Measurements from ENCODE around the gene MBLAC1. TPM values are rescaled to one million over a fixed set of nuclear protein-coding genes. Genes with fewer than 3 reads are reported as not detected.
A peak's percentile ranks its signal among the peaks of the same experiment; 100 is the strongest.

MBLAC1 gene
- total and polyA plus RNA-seq, 9 of the 15 experiments (the other 6 are each of a cell fraction or from before 2014, with no cell fraction given), result 0.03 to 3.1 (median 0.52) TPM

- TF ChIP-seq, protein P1, sequence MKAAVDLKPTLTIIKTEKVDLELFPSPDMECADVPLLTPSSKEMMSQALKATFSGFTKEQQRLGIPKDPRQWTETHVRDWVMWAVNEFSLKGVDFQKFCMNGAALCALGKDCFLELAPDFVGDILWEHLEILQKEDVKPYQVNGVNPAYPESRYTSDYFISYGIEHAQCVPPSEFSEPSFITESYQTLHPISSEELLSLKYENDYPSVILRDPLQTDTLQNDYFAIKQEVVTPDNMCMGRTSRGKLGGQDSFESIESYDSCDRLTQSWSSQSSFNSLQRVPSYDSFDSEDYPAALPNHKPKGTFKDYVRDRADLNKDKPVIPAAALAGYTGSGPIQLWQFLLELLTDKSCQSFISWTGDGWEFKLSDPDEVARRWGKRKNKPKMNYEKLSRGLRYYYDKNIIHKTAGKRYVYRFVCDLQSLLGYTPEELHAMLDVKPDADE (conservative IDR thresholded peaks at IDR 0.05; ENCODE audit: control insufficient read depth, low read depth, low read length), result 0 out of 2 replicates have a peak, but pooled peaks have one; percentile 24
- TF ChIP-seq ADNP (tag; IDR thresholded peaks at IDR 0.05), result no peak
- TF ChIP-seq SMARCA5 (IDR thresholded peaks at IDR 0.05), result peak; percentile 94; the same call in 1 of the 2 replicates
- peak; percentile 89 for TF ChIP-seq HDAC2 (IDR thresholded peaks at IDR 0.05)
- no peak for TF ChIP-seq ZKSCAN1 (IDR thresholded peaks at IDR 0.05; ENCODE audit: low read depth, low read length)
- no peak for TF ChIP-seq ZNF76 (CRISPR knock-in tag; IDR thresholded peaks at IDR 0.05; ENCODE audit: borderline replicate concordance)
- TF ChIP-seq, protein P2, sequence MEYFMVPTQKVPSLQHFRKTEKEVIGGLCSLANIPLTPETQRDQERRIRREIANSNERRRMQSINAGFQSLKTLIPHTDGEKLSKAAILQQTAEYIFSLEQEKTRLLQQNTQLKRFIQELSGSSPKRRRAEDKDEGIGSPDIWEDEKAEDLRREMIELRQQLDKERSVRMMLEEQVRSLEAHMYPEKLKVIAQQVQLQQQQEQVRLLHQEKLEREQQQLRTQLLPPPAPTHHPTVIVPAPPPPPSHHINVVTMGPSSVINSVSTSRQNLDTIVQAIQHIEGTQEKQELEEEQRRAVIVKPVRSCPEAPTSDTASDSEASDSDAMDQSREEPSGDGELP (CRISPR knock-in tag; IDR thresholded peaks at IDR 0.05; ENCODE audit: borderline replicate concordance), result no peak
- no peak for TF ChIP-seq POLR2AphosphoS5 (IDR thresholded peaks at IDR 0.05; ENCODE audit: control insufficient read depth, insufficient read depth, low read depth, low read length)
- TF ChIP-seq RBM25 (IDR thresholded peaks at IDR 0.05; ENCODE audit: low read depth, low read length, severe bottlenecking), result peak; percentile 98
- 0 out of 2 replicates have a peak, but pooled peaks have one; percentile 10 for TF ChIP-seq ERF (CRISPR knock-in tag; IDR thresholded peaks at IDR 0.05)
- TF ChIP-seq BCOR (IDR thresholded peaks at IDR 0.05), result peak; percentile 98
- no peak for TF ChIP-seq NCOA6 (IDR thresholded peaks at IDR 0.05)
- no peak for TF ChIP-seq ZNF311 (CRISPR knock-in tag; IDR thresholded peaks at IDR 0.05)
- TF ChIP-seq KAT7 (CRISPR knock-in tag; IDR thresholded peaks at IDR 0.05; ENCODE audit: borderline replicate concordance), result peak; percentile 1; the same call in 1 of the 2 replicates
- TF ChIP-seq HDAC1 (IDR thresholded peaks at IDR 0.05), result peak in 1 of 2 experiments; percentile 34; a peak in 1 of 4 replicates
- 0 out of 2 replicates have a peak, but pooled peaks have one; percentile 17 for TF ChIP-seq ZBTB7A (IDR thresholded peaks at IDR 0.05; ENCODE audit: borderline replicate concordance, control insufficient read depth, low read depth, low read length)
- peak; percentile 48 to 75; a peak in 3 of 4 replicates for TF ChIP-seq RCOR1 (IDR thresholded peaks at IDR 0.05; ENCODE audit: borderline replicate concordance in 1 of 2, low read depth in 2 of 2, low read length in 2 of 2)
- TF ChIP-seq, protein P3, sequence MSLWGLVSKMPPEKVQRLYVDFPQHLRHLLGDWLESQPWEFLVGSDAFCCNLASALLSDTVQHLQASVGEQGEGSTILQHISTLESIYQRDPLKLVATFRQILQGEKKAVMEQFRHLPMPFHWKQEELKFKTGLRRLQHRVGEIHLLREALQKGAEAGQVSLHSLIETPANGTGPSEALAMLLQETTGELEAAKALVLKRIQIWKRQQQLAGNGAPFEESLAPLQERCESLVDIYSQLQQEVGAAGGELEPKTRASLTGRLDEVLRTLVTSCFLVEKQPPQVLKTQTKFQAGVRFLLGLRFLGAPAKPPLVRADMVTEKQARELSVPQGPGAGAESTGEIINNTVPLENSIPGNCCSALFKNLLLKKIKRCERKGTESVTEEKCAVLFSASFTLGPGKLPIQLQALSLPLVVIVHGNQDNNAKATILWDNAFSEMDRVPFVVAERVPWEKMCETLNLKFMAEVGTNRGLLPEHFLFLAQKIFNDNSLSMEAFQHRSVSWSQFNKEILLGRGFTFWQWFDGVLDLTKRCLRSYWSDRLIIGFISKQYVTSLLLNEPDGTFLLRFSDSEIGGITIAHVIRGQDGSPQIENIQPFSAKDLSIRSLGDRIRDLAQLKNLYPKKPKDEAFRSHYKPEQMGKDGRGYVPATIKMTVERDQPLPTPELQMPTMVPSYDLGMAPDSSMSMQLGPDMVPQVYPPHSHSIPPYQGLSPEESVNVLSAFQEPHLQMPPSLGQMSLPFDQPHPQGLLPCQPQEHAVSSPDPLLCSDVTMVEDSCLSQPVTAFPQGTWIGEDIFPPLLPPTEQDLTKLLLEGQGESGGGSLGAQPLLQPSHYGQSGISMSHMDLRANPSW (CRISPR knock-in tag; IDR thresholded peaks at IDR 0.05), result no peak
- TF ChIP-seq DMBX1 (CRISPR knock-in tag; IDR thresholded peaks at IDR 0.05; ENCODE audit: borderline replicate concordance), result no peak
These were observed 29.0 kb downstream of the MBLAC1 start (continued) for GRCh38 chr7:100155553-100156317.
